NT2/D1 (cell line): Measurements from ENCODE around the gene YIF1A.

ENCODE experiments used
- SUZ12 ChIP-seq: IDR thresholded peaks from 2 replicates; pipeline ENCODE4 v1.6.1; 2011; ENCODE audit not compliant: insufficient read length, insufficient read depth; ENCODE audit errors: extremely low read depth
- ZNF274 ChIP-seq: IDR thresholded peaks from 2 replicates; pipeline ENCODE4 v1.6.1; 2011; ENCODE audit warnings: mild to moderate bottlenecking, low read depth, low read length

- TF ChIP-seq ZNF274 (no peak), SUZ12 (no peak)
Observed at GRCh38 chr11:66326261-66327111, 37.5 kb upstream of the YIF1A start.
